Colonic mucosa (tissue), 4 donors: ENCODE measurements around the gene SDK2. TPM values are rescaled to one million over a fixed set of nuclear protein-coding genes. Genes with fewer than 3 reads are reported as not detected.
"Not testable (repeated sequence)": the region's sequence is repeated elsewhere in the genome, so short reads cannot be mapped to it uniquely, and the experiment has no call there.

Experiments used
- DNase-seq: peaks from one replicate; pipeline ENCODE4 v3.0.0-alpha.2; 2020
- H3K27ac ChIP-seq: fragments of 200-600 bp; one replicate; pipeline ENCODE4 v1.8.0; 2021
- H3K27me3 ChIP-seq: fragments of 200-600 bp; one replicate; pipeline ENCODE4 v1.8.0; 2021
- H3K36me3 ChIP-seq: fragments of 200-600 bp; one replicate; pipeline ENCODE4 v1.8.0; 2021
- H3K4me1 ChIP-seq: fragments of 200-600 bp; one replicate; pipeline ENCODE4 v1.8.0; 2021; ENCODE audit warnings: mild to moderate bottlenecking
- H3K4me3 ChIP-seq: fragments of 200-600 bp; one replicate; pipeline ENCODE4 v1.8.0; 2021
- H3K9ac ChIP-seq, 2 donors: one replicate each; pipeline ENCODE4 v1.7.0; 2013; ENCODE audit warnings: control low read depth in 2 of 2, low read depth in 2 of 2, low read length in 2 of 2
- H3K9me3 ChIP-seq: fragments of 200-600 bp; one replicate; pipeline ENCODE4 v1.8.0; 2021
- CTCF ChIP-seq: fragments of 200-600 bp; IDR thresholded peaks from one replicate; pipeline ENCODE4 v1.8.0; 2022; ENCODE audit warnings: antibody characterized with exemption, mild to moderate bottlenecking
- intact Hi-C: fragments of 100-400 bp; cut with DNase I; formaldehyde crosslinking; loops from one replicate; pipeline ENCODE4 v1.14.1; 2022
- total RNA-seq, 2 donors: library from RNA; stranded (reverse); fragmentation: NEBNext Ultra II Directional in 1 of 2; extraction: Animal tissue kit (Norgen Biotek cat#: 25700) in 1 of 2; gene quantifications; one replicate each; pipeline ENCODE4 v1.2.1, GENCODE V29; 2021
- donor health status: healthy.
- donor health status: DM: no; HTN: no; CAD: no.
- donor health status: DM: no; HTN: no; CAD: no.

The SDK2 gene
- total RNA-seq, 2 donors from 2014 or later = 0.94 to 1.2 TPM

DNA sequence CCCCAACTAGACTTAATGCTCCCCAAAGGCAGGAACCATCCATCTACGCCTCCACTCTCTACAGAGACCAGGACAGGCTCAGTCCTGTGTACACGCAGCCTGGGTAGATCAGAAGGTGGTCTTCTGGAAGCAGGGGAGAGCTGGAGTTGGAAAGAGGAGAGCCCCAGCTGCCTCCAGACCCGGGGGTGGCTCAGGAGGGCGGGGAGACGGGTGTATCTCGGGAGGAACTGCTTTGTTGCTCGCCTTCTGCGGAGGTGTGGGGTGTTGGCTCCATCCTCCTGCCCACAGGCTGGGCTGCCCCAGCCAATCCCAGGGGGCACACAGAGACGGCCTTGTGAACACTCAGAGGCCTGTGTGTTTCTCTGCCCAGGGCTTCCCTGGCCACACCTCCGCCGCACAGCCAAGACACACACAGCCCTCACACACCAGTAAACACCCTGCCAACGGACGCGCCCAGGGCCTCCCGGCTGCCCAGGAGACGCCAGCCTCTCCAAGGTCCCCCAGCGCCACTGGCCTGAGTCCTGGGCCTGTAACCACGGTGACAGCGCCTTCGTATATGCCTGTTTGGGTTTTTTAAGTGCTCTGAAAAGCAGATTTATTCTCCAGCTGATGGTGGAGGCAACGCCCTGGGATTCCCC is 189.1 kb downstream of the SDK2 start:
- Histone ChIP-seq H3K4me3 (no peak overlapping the region), H3K4me1 (no peaks in the 10 kb centered on the region), H3K9me3 (no peaks in the 10 kb centered on the region), H3K27me3 (no peaks in the 10 kb centered on the region), H3K27ac (no peak overlapping the region), H3K9ac (no peak overlapping the region), H3K36me3 (no peaks in the 10 kb centered on the region)
- DNase-seq = peak; percentile 40
- no peak for TF ChIP-seq CTCF
- intact Hi-C loops = no loop called here

DNA sequence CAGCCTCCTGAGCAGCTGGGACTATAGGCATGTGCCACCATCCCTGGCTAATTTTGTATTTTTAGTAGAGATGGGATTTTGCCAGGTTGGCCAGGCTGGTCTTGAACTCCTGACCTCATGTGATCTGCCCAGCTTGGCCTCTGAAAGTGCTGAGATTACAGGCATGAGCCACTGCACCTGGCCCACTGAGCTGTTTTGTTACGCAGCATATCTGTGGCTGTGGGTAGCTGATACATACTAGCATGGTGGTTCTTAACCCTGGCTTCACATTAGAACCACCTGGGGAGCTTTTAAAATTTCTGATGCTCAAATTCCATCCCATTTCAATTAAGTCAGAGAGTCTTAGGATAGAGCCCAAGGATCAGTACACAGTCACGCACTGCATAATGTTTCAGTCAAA is 190.8 kb downstream of the SDK2 start:
- H3K36me3 ChIP-seq, DNase-seq, H3K27me3 ChIP-seq, H3K27ac ChIP-seq, intact Hi-C loops, H3K4me1 ChIP-seq, H3K9me3 ChIP-seq, H3K4me3 ChIP-seq, H3K9ac ChIP-seq: not testable (repeated sequence)

DNA sequence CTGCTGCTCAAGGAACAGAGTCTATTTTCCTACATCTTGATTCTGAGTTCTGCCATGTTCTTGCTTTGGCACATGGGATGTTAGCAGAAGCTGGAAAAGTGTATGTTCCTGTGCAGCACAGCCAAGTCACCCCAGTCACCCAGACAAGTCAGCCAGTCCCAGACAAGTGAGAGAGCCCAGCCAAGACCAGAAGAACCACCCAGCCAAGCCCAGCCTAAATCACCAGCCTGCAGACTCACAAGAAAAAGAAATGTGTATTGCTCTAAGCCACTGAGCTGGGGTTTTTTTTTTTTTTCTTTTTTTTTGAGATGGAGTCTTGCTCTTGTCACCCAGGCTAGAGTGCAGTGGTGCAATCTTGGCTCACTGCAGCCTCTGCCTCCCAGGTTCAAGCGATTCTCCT is 191.2 kb downstream of the SDK2 start:
- H3K27ac ChIP-seq = no peak overlapping the region
- no peaks in the 10 kb centered on the region for H3K4me1 ChIP-seq
- no peaks in the 10 kb centered on the region for H3K36me3 ChIP-seq
- no peak for DNase-seq
- H3K27me3 ChIP-seq = no peaks in the 10 kb centered on the region
- intact Hi-C loops = no loop called here
- no peak overlapping the region for H3K9ac ChIP-seq
- no peak overlapping the region for H3K4me3 ChIP-seq
- no peak for TF ChIP-seq CTCF
- no peaks in the 10 kb centered on the region for H3K9me3 ChIP-seq

DNA sequence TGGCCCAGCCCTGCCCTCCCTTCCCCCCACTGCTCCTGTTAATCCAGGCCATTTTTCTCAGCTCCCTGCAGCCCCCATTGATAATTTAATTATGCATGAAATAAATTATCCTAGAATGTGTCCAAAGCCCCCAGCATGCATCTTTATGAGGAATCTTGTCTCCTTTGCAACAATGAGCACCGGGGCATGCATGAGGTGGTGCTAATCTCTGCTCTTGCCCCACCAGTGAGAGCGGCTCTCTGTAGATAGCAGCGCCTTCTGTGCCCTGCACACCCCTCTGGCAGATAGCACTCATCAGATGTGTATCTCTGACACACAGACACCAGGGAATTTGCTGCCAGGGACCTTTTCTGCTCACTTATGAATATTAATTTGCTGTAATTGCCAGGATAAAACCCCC is 192.2 kb downstream of the SDK2 start:
- no peak for DNase-seq
- H3K9ac ChIP-seq = no peak overlapping the region
- no peak for TF ChIP-seq CTCF
- no peak overlapping the region for H3K27ac ChIP-seq
- no peaks in the 10 kb centered on the region for H3K27me3 ChIP-seq
- intact Hi-C loops = no loop called here
- no peaks in the 10 kb centered on the region for H3K4me1 ChIP-seq
- no peaks in the 10 kb centered on the region for H3K36me3 ChIP-seq
- H3K4me3 ChIP-seq = no peak overlapping the region
- no peaks in the 10 kb centered on the region for H3K9me3 ChIP-seq

DNA sequence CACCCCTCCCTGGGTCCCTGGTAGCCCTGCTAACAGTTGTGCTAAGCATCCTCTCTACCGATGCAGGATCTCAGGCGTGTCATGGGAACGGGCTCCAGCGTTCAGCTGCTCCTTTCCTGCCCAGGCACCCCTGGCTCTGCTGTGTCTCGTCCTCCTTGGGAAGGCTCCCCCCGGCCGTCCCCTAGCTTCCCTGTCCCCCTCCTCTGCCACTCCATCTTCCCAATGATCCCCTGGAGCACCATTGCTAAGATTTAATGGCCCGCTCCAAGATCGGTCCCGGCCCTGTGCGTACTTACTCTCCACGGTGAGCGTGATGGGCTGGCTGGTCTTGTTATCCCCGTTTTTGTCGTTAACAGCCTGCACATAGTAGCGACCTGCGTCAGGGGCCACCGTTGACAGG is 196.9 kb downstream of the SDK2 start:
- no peak overlapping the region for H3K9ac ChIP-seq
- H3K4me3 ChIP-seq = no peak overlapping the region
- H3K36me3 ChIP-seq = no peaks in the 10 kb centered on the region
- no peaks in the 10 kb centered on the region for H3K27me3 ChIP-seq
- TF ChIP-seq CTCF = no peak
- H3K4me1 ChIP-seq = no peaks in the 10 kb centered on the region
- intact Hi-C loops = no loop called here
- H3K27ac ChIP-seq = no peak overlapping the region
- DNase-seq = no peak
- no peaks in the 10 kb centered on the region for H3K9me3 ChIP-seq

GRCh38 chr17:73446617-73447016 is 197.6 kb downstream of the SDK2 start:
- TF ChIP-seq CTCF = no peak
- no peak for DNase-seq
- intact Hi-C loops = no loop called here

More at GRCh38 chr17:73446617-73447016, 197.6 kb downstream of the SDK2 start:
- Histone ChIP-seq H3K36me3 (no peaks in the 10 kb centered on the region), H3K27ac (no peak overlapping the region), H3K4me1 (no peaks in the 10 kb centered on the region), H3K27me3 (no peaks in the 10 kb centered on the region), H3K9ac (no peak overlapping the region), H3K9me3 (no peaks in the 10 kb centered on the region), H3K4me3 (no peak overlapping the region)
